ENCODE measurements around the gene CDR2.

Gene CDR2

GRCh38 chr16:22417019-22417418 is 42.6 kb upstream of the CDR2 start:
- TF ChIP-seq, protein P1, sequence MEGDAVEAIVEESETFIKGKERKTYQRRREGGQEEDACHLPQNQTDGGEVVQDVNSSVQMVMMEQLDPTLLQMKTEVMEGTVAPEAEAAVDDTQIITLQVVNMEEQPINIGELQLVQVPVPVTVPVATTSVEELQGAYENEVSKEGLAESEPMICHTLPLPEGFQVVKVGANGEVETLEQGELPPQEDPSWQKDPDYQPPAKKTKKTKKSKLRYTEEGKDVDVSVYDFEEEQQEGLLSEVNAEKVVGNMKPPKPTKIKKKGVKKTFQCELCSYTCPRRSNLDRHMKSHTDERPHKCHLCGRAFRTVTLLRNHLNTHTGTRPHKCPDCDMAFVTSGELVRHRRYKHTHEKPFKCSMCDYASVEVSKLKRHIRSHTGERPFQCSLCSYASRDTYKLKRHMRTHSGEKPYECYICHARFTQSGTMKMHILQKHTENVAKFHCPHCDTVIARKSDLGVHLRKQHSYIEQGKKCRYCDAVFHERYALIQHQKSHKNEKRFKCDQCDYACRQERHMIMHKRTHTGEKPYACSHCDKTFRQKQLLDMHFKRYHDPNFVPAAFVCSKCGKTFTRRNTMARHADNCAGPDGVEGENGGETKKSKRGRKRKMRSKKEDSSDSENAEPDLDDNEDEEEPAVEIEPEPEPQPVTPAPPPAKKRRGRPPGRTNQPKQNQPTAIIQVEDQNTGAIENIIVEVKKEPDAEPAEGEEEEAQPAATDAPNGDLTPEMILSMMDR (conservative IDR thresholded peaks at IDR 0.05; ENCODE audit: low read depth, low read length): no peak
- no peak for DNase-seq (ENCODE audit: low read depth)

DNA sequence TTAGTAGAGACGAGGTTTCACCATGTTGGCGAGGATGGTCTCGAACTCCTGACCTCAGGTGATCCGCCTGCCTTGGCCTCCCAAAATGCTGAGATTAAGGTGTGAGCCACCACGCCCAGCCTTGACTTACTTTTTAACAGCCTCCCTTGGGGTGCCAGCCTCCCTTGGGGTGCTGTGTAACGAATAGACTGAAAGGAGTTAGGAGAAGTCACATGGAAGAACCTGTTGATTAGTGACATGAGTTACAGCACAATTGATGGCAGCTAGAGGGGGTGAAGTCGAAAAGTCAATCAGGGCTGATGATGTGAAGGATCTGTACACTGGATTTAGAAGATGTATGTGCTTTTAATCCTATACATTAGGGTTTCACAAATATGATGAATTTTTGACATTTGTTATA is 39.4 kb upstream of the CDR2 start:
- TF ChIP-seq, protein P1 (conservative IDR thresholded peaks at IDR 0.05; ENCODE audit: low read depth, low read length): no peak
- DNase-seq (ENCODE audit: low read depth): no peak
- no peak overlapping the region for H3K4me3 ChIP-seq (ENCODE audit: low read depth, low read length)

More at GRCh38 chr16:22417019-22417418, 42.6 kb upstream of the CDR2 start:
- no peak overlapping the region for H3K4me3 ChIP-seq (ENCODE audit: low read depth, low read length)

GRCh38 chr16:22407486-22407885 is 33.1 kb upstream of the CDR2 start:
- TF ChIP-seq, protein P1 (conservative IDR thresholded peaks at IDR 0.05; ENCODE audit: low read depth, low read length): no peak
- no peak for DNase-seq (ENCODE audit: low read depth)
- no peak overlapping the region for H3K4me3 ChIP-seq (ENCODE audit: low read depth, low read length)

DNA sequence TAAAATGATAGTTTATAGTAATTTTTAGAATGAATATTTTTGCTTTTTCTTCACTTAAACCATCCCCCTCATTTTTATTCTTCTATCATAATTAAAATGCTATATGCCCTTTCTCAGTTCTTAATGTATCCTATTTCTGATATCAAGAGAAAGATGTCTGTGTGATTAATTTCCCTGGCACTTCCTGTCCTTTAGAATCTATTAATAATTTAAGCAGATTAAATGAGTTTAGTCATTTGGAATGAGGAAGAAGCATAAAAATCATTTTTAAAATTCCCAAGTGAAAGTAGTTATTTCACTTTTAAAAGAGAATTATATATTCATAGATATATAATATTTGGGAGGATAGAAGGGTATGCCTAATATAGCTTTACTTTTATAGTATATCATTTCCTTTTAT is 27.8 kb upstream of the CDR2 start:
- TF ChIP-seq, protein P1 (conservative IDR thresholded peaks at IDR 0.05; ENCODE audit: low read depth, low read length): no peak
- DNase-seq (ENCODE audit: low read depth): no peak
- no peak overlapping the region for H3K4me3 ChIP-seq (ENCODE audit: low read depth, low read length)

DNA sequence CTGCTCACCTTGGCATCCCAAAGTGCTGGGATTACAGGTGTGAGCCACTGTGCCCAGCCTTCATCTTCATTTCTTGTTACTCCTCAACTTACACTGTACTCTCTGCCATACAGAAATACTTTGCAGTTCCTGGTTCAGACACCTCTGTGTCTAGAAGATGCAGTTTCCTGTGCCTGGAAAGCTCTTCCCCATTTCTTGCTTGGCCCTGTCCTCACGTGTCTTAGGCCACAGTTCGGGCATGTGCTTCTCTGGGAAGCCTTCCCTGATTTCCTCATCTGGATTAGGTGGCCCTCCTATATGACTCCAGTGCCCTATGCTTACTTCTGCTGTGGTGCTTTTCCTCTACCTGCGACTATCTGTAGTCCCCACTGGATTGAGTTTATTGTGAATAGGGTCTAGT is 26.5 kb upstream of the CDR2 start:
- DNase-seq (ENCODE audit: low read depth): no peak
- TF ChIP-seq, protein P1 (conservative IDR thresholded peaks at IDR 0.05; ENCODE audit: low read depth, low read length): no peak
- H3K4me3 ChIP-seq (ENCODE audit: low read depth, low read length): no peak overlapping the region

GRCh38 chr16:22397931-22398330 is 23.5 kb upstream of the CDR2 start:
- DNase-seq (ENCODE audit: low read depth): no peak

GRCh38 chr16:22397464-22397863 is 23.0 kb upstream of the CDR2 start:
- H3K4me3 ChIP-seq (ENCODE audit: low read depth, low read length): no peak overlapping the region
- TF ChIP-seq, protein P1 (conservative IDR thresholded peaks at IDR 0.05; ENCODE audit: low read depth, low read length): no peak
- DNase-seq (ENCODE audit: low read depth): peak; percentile 99

More at GRCh38 chr16:22397931-22398330, 23.5 kb upstream of the CDR2 start:
- H3K4me3 ChIP-seq (ENCODE audit: low read depth, low read length): no peak overlapping the region
- TF ChIP-seq, protein P1 (conservative IDR thresholded peaks at IDR 0.05; ENCODE audit: low read depth, low read length): no peak

Measured in choroid plexus epithelial cell (primary cell).